IPS-18c (cell line): ENCODE measurements around the gene FOXP2.

Experiments used
- H3K4me3 ChIP-seq: 2 replicates; pipeline ENCODE4 v1.7.0; 2013; ENCODE audit warnings: low read depth, mild to moderate bottlenecking, low read length, moderate library complexity; ENCODE audit not compliant: insufficient read depth
- H3K9me3 ChIP-seq: one replicate; pipeline ENCODE4 v1.6.1; 2013; ENCODE audit warnings: mild to moderate bottlenecking, low read length, moderate library complexity; ENCODE audit not compliant: control insufficient read depth, insufficient read depth

FOXP2 gene

DNA sequence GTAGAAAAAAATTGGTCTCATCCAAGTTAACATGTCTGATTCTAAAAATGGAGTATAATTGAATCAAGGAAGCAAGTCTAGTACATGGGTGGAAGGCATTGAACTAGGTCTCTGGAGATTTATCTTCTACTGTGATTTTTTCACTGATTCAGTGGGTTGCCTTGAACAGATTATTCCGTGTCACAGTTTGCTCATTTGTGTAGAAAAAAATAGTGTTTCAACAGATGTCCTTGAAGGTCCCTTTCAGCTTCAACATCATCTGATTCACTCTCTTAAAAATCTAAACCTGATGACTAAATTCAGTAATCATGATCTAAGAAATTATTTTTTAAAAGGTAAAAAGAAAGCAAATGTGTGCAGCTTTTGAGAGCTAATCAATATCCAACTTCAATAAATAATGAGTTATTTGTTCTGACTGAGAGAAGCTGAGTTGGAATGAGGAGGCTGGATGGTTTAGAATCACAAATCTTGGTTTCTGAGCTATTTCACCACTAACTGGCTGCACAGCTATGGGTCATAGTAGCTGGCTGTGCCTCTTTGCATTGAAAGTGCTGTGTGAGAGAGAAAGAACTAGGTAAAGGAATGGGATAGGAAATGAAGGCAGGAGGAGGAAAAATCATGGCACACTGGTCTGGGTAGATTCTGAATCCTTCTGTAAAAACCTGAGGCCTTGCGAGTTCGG is 285.8 kb downstream of the FOXP2 start:
- Histone ChIP-seq H3K4me3 (no peak overlapping the region), H3K9me3 (peaks cover 3% of the 10 kb centered on the region)

DNA sequence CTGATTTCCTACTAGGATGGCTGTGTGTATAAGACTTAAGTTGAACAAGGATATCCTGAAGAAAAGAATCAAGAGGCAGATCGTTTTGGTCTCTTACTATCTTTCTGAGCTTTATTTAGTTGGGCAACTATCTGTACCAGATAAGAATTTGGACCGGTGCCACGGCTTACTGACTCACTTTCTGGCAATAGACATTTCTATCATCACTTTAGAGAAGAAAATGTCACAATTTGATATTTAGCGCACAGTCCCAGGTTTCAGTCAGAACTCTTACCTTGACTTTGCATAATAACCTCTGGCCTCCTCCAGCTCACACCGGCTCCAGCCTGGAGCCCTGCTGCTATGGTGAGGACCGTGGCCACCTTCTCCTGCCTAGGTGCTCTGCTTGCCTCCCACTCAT is 289.1 kb downstream of the FOXP2 start:
- no peak overlapping the region for H3K4me3 ChIP-seq
- H3K9me3 ChIP-seq, result peaks cover 3% of the 10 kb centered on the region

- no peaks in the 10 kb centered on the region for H3K9me3 ChIP-seq
- H3K4me3 ChIP-seq, result no peak overlapping the region
These were observed 294.0 kb downstream of the FOXP2 start for GRCh38 chr7:114708646-114709045.

DNA sequence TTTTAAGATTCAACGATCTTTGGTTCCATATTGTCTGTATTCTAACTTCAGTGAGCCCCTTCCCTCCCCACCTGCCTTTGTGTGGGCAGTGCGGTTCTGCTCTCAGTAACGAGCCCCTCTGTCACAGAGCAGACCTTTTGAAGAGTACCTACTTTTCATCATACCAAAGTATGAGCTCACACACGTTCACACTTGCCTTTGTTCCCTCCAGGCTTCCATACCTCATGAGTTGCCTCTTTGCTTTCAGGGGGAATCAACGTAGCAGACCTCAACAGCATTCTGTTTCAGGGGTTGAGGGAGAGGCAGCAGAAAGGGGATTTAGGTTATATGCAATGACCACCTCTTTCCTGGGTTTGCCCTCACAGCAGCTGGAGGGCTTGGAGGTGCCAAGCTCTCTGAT is 295.9 kb downstream of the FOXP2 start:
- no peaks in the 10 kb centered on the region for H3K9me3 ChIP-seq

GRCh38 chr7:114711241-114711640 is 296.6 kb downstream of the FOXP2 start:
- H3K4me3 ChIP-seq, result no peak overlapping the region
- H3K9me3 ChIP-seq, result no peaks in the 10 kb centered on the region

More for the DNA sequence above, 295.9 kb downstream of the FOXP2 start:
- no peak overlapping the region for H3K4me3 ChIP-seq

DNA sequence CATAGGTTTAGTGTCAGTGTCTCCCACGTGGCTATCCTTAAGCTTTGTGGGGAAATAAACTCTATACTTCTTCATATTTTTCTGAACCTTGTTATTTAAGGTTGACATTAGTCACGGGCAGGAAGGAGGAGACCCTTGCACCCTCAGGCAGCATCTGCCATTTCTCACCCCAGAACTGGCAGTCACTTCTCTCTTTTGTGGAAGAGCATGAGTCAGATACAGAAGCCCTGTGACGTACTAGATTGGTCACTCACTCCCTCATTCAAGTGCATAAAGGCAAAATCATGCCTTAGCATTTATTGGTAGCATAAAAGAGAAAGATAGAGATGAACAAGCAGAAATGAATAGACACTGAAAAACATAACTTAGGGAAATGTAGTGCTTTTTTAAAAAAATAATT is 301.3 kb downstream of the FOXP2 start:
- Histone ChIP-seq H3K4me3 (no peak overlapping the region), H3K9me3 (no peaks in the 10 kb centered on the region)

GRCh38 chr7:114718861-114719260 is 304.2 kb downstream of the FOXP2 start:
- Histone ChIP-seq H3K9me3 (no peaks in the 10 kb centered on the region), H3K4me3 (no peak overlapping the region)

GRCh38 chr7:114720725-114721124 is 306.1 kb downstream of the FOXP2 start:
- no peak overlapping the region for H3K4me3 ChIP-seq
- no peaks in the 10 kb centered on the region for H3K9me3 ChIP-seq

DNA sequence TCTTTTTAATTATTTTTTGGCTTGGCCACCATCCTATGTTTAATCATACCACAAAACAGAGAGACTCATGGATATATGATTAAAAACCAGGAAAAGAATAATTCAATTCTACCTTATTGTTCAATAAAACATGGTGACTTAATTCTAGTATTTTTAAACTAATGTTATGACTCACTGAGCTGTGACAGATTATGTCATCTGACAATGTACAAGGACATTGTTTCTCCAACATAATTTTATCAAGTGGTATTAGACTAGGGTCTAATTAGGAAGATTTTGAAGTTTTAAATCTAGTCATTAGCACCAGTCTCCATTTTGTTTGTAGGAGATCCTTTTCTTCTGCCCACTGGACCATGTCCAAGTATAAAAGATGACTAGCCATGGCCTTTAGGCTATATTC is 307.9 kb downstream of the FOXP2 start:
- Histone ChIP-seq H3K9me3 (no peaks in the 10 kb centered on the region), H3K4me3 (no peak overlapping the region)

GRCh38 chr7:114723308-114723707 is 308.7 kb downstream of the FOXP2 start:
- H3K9me3 ChIP-seq, result no peaks in the 10 kb centered on the region
- no peak overlapping the region for H3K4me3 ChIP-seq

GRCh38 chr7:114740095-114740494 is 325.5 kb downstream of the FOXP2 start:
- no peaks in the 10 kb centered on the region for H3K9me3 ChIP-seq
- H3K4me3 ChIP-seq, result no peak overlapping the region

DNA sequence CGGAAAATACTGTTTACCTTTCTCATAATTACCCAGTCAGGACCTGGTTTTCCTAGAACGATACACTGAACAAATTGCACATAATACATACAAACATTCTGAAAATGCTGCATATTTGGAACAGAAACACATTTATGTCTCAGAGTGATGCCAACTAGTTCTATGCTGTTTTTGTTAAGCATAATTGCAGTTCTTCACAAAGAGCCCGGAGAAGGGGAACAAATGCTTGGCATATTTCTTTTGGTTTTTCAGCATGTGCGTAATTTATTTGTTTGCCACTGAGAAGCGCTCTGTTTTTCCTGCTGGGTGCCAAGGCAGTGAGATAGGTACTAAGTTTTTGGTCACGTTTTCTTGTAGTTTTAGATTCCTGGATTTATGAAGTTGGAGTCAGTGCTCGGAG is 326.3 kb downstream of the FOXP2 start:
- Histone ChIP-seq H3K9me3 (no peaks in the 10 kb centered on the region), H3K4me3 (no peak overlapping the region)

- no peaks in the 10 kb centered on the region for H3K9me3 ChIP-seq
These were observed 327.3 kb downstream of the FOXP2 start for GRCh38 chr7:114741911-114742310.

More at GRCh38 chr7:114741911-114742310, 327.3 kb downstream of the FOXP2 start:
- H3K4me3 ChIP-seq, result no peak overlapping the region
